SK-N-SH (cell line): ENCODE data around the gene DSCAM. TPM values are rescaled to one million over a fixed set of nuclear protein-coding genes. Genes with fewer than 3 reads are reported as not detected.

ENCODE experiments used
- CTCF ChIA-PET: fragments of 300-600, 350-600 bp; formaldehyde crosslinking; extraction: SDS; loops from one replicate; lab custom pipeline; 2021; lab: Yijun Ruan, JAX
- POLR2A ChIA-PET: fragments of 350-600 bp; sonication (Branson Sonifier 250); formaldehyde crosslinking; extraction: SDS; loops from one replicate; lab custom pipeline; 2020; ENCODE audit warnings: antibody characterized with exemption, inconsistent platforms; lab: Yijun Ruan, JAX
- DNase-seq: peaks from one replicate; pipeline ENCODE4 v3.0.0; 2012
- H2AFZ ChIP-seq: fragments of 200-600 bp; sonication (generic); 2 replicates; pipeline ENCODE4 v1.8.1; 2016; ENCODE audit warnings: antibody characterized with exemption, mild to moderate bottlenecking, low read depth
- H3F3A ChIP-seq: fragments of 200-600 bp; sonication (generic); replicated peaks from 2 replicates; pipeline ENCODE3; 2016; ENCODE audit warnings: antibody characterized with exemption, mild to moderate bottlenecking; ENCODE audit not compliant: insufficient read depth
- H3K27ac ChIP-seq, 2 experiments: fragments of 200-500 bp in 1 of 2; fragments of 200-600 bp in 1 of 2; sonication (Bioruptor generic) in 1 of 2; sonication (generic), shearing (Covaris generic) in 1 of 2; 2 replicates each; pipeline versions ENCODE4 v1.5.1 to v1.6.1; 2014 to 2016; ENCODE audit warnings: low read depth in 2 of 2, inconsistent platforms in 1 of 2, low read length in 1 of 2, mild to moderate bottlenecking in 1 of 2, mixed read lengths in 1 of 2
- H3K27me3 ChIP-seq: fragments of 200-600 bp; sonication (generic), shearing (Covaris generic); 2 replicates; pipeline ENCODE4 v1.6.1; 2016; ENCODE audit warnings: mixed run types; ENCODE audit not compliant: insufficient read depth
- H3K36me3 ChIP-seq, 2 experiments: fragments of 200-500 bp in 1 of 2; fragments of 200-600 bp in 1 of 2; sonication (Bioruptor generic) in 1 of 2; sonication (generic) in 1 of 2; replicated peaks in 1 of 2; 2 replicates each; pipeline versions ENCODE3 to v1.5.1; 2014 to 2016; ENCODE audit warnings: low read length in 1 of 2, mild to moderate bottlenecking in 1 of 2; ENCODE audit not compliant: insufficient read depth in 2 of 2, control insufficient read depth in 1 of 2
- H3K4me1 ChIP-seq, 2 experiments: fragments of 200-500 bp in 1 of 2; fragments of 200-600 bp in 1 of 2; sonication (Bioruptor generic) in 1 of 2; sonication (generic), shearing (Covaris generic) in 1 of 2; 2 replicates each; pipeline versions ENCODE4 v1.5.1 to v1.6.1; 2014 to 2016; ENCODE audit warnings: low read depth in 1 of 2, low read length in 1 of 2, mixed run types in 1 of 2; ENCODE audit not compliant: insufficient read depth in 2 of 2, control insufficient read depth in 1 of 2
- H3K4me2 ChIP-seq: fragments of 200-600 bp; sonication (generic), shearing (Covaris generic); 2 replicates; pipeline ENCODE4 v1.6.1; 2017; ENCODE audit warnings: mixed run types
- H3K4me3 ChIP-seq, 2 experiments: fragments of 200-500 bp in 1 of 2; fragments of 200-600 bp in 1 of 2; sonication (Bioruptor generic) in 1 of 2; sonication (generic), shearing (Covaris generic) in 1 of 2; 2 replicates each; pipeline versions ENCODE4 v1.5.1 to v1.8.1; 2014 to 2016; ENCODE audit warnings: low read depth in 2 of 2, inconsistent platforms in 1 of 2, low read length in 1 of 2, mild to moderate bottlenecking in 1 of 2, mixed read lengths in 1 of 2, moderate library complexity in 1 of 2
- H3K79me2 ChIP-seq: fragments of 200-600 bp; sonication (generic); 2 replicates; pipeline ENCODE4 v1.8.1; 2017; ENCODE audit warnings: mild to moderate bottlenecking; ENCODE audit not compliant: insufficient read depth
- H3K9ac ChIP-seq: fragments of 200-600 bp; sonication (generic); 2 replicates; pipeline ENCODE4 v1.6.1; 2017; ENCODE audit warnings: mixed run types
- H3K9me2 ChIP-seq: fragments of 200-600 bp; sonication (generic); 2 replicates; pipeline ENCODE4 v1.6.1; 2017; ENCODE audit warnings: mixed run types
- H3K9me3 ChIP-seq: fragments of 200-600 bp; sonication (generic); 2 replicates; pipeline ENCODE4 v1.6.1; 2017; ENCODE audit warnings: mixed run types, mild to moderate bottlenecking, moderate library complexity
- H4K20me1 ChIP-seq: fragments of 200-600 bp; sonication (generic); 2 replicates; pipeline ENCODE4 v1.6.1; 2017; ENCODE audit warnings: mild to moderate bottlenecking, mixed run types; ENCODE audit not compliant: insufficient read depth
- CHD2 ChIP-seq: fragments of 150-350 bp; IDR thresholded peaks from 2 replicates; pipeline ENCODE4 v1.6.1; 2018; ENCODE audit warnings: low read length; ENCODE audit not compliant: partially characterized antibody
- ELF1 ChIP-seq: IDR thresholded peaks from 2 replicates; pipeline ENCODE4 v1.4.0; 2012
- FOSL2 ChIP-seq: IDR thresholded peaks from 2 replicates; pipeline ENCODE4 v1.4.0; 2012; ENCODE audit warnings: low read depth, mild to moderate bottlenecking, moderate library complexity, borderline replicate concordance
- FOXJ3 ChIP-seq: sonication (generic); formaldehyde crosslinking; IDR thresholded peaks from 2 replicates; pipeline ENCODE4 v1.5.1; 2020; ENCODE audit warnings: mild to moderate bottlenecking, missing genetic modification reagents
- GABPA ChIP-seq: IDR thresholded peaks from 2 replicates; pipeline ENCODE4 v1.4.0; 2012; ENCODE audit warnings: low read depth, mild to moderate bottlenecking
- GATA2 ChIP-seq: sonication (generic); formaldehyde crosslinking; IDR thresholded peaks from 2 replicates; pipeline ENCODE4 v1.5.0; 2020; ENCODE audit warnings: mild to moderate bottlenecking, missing genetic modification reagents
- MEF2A ChIP-seq: IDR thresholded peaks from 2 replicates; pipeline ENCODE4 v1.4.0; 2012; ENCODE audit warnings: low read depth, borderline replicate concordance
- POLR2AphosphoS5 ChIP-seq: IDR thresholded peaks from 2 replicates; pipeline ENCODE4 v1.6.1; 2012; ENCODE audit warnings: low read depth, low read length
- RCOR1 ChIP-seq: fragments of 150-350 bp; IDR thresholded peaks from 2 replicates; pipeline ENCODE4 v1.6.1; 2017; ENCODE audit warnings: antibody characterized with exemption, low read length
- RXRA ChIP-seq: IDR thresholded peaks from 2 replicates; pipeline ENCODE4 v1.4.0; 2012; ENCODE audit warnings: low read depth, mild to moderate bottlenecking, borderline replicate concordance
- SIN3A ChIP-seq: IDR thresholded peaks from 2 replicates; pipeline ENCODE4 v1.6.1; 2012; ENCODE audit warnings: low read depth, mild to moderate bottlenecking, low read length, moderate library complexity, borderline replicate concordance
- TEAD4 ChIP-seq: IDR thresholded peaks from 2 replicates; pipeline ENCODE4 v1.4.0; 2012; ENCODE audit warnings: mild to moderate bottlenecking, borderline replicate concordance; ENCODE audit not compliant: insufficient read depth
- ZBTB33 ChIP-seq: IDR thresholded peaks from 2 replicates; pipeline ENCODE4 v1.4.0; 2012; ENCODE audit warnings: low read depth, borderline replicate concordance
- WGBS: methylation state at CpG from one replicate; pipeline ENCODE4 v1.1.6; 2017; ENCODE audit warnings: low lambda C conversion rate; 5-methylcytosine and 5-hydroxymethylcytosine counted together
- polyA plus RNA-seq, 3 experiments: library from polyadenylated mRNA; depleted of rRNA; stranded (reverse); fragments of >200 nt; gene quantifications; 2 replicates each; pipeline ENCODE4 v1.2.3, GENCODE V29; 2012
- TF ChIP-seq, protein P1 (sequence below): fragments of 200-600 bp; sonication (generic); IDR thresholded peaks from 2 replicates; pipeline ENCODE4 v1.6.1; 2017; ENCODE audit warnings: antibody characterized with exemption, mild to moderate bottlenecking, moderate library complexity
- TF ChIP-seq, protein P2 (sequence below): IDR thresholded peaks from 2 replicates; pipeline ENCODE4 v1.6.1; 2012; ENCODE audit warnings: mild to moderate bottlenecking, low read depth, low read length, moderate library complexity
- TF ChIP-seq, protein P3 (sequence below): IDR thresholded peaks from 2 replicates; pipeline ENCODE4 v1.4.0; 2012; ENCODE audit warnings: low read depth

Gene DSCAM
- polyA plus RNA-seq, 1 of the 3 experiments (the other 2 are of a cell fraction) = not detected

GRCh38 chr21:40080385-40080784, 766.6 kb downstream of the DSCAM start:
- Histone ChIP-seq H3K9me3 (no peaks in the 10 kb centered on the region), H3F3A (no peaks in the 10 kb centered on the region), H3K9ac (no peak overlapping the region), H4K20me1 (no peaks in the 10 kb centered on the region), H3K4me2 (no peak overlapping the region), H3K27me3 (no peaks in the 10 kb centered on the region), H3K79me2 (no peaks in the 10 kb centered on the region), H2AFZ (no peak overlapping the region), H3K36me3 (no peaks in the 10 kb centered on the region), H3K4me1 (no peaks in the 10 kb centered on the region), H3K9me2 (no peaks in the 10 kb centered on the region), H3K4me3 (no peak overlapping the region), H3K27ac (no peak overlapping the region)
- 13% methylated on average over 3 of the region's 3 CpGs for WGBS
- CTCF ChIA-PET = no interaction called here
- no peak for DNase-seq
- TF ChIP-seq TEAD4 (no peak), ELF1 (no peak), FOXJ3 (CRISPR knock-in tag) (no peak), ZBTB33 (no peak), FOSL2 (no peak), SIN3A (no peak), MEF2A (no peak)
- TF ChIP-seq, protein P1, sequence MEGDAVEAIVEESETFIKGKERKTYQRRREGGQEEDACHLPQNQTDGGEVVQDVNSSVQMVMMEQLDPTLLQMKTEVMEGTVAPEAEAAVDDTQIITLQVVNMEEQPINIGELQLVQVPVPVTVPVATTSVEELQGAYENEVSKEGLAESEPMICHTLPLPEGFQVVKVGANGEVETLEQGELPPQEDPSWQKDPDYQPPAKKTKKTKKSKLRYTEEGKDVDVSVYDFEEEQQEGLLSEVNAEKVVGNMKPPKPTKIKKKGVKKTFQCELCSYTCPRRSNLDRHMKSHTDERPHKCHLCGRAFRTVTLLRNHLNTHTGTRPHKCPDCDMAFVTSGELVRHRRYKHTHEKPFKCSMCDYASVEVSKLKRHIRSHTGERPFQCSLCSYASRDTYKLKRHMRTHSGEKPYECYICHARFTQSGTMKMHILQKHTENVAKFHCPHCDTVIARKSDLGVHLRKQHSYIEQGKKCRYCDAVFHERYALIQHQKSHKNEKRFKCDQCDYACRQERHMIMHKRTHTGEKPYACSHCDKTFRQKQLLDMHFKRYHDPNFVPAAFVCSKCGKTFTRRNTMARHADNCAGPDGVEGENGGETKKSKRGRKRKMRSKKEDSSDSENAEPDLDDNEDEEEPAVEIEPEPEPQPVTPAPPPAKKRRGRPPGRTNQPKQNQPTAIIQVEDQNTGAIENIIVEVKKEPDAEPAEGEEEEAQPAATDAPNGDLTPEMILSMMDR = no peak
- POLR2A ChIA-PET = no interaction called here

GRCh38 chr21:40074710-40075109, 772.2 kb downstream of the DSCAM start:
- Histone ChIP-seq H3K27ac (no peak overlapping the region), H2AFZ (no peak overlapping the region), H3K36me3 (no peaks in the 10 kb centered on the region), H3K9me2 (no peaks in the 10 kb centered on the region), H3K4me1 (no peaks in the 10 kb centered on the region), H3K79me2 (no peaks in the 10 kb centered on the region), H3F3A (no peaks in the 10 kb centered on the region), H3K4me3 (no peak overlapping the region), H3K27me3 (no peaks in the 10 kb centered on the region), H3K9me3 (no peaks in the 10 kb centered on the region), H4K20me1 (no peaks in the 10 kb centered on the region), H3K4me2 (no peak overlapping the region), H3K9ac (no peak overlapping the region)
- TF ChIP-seq, protein P2, sequence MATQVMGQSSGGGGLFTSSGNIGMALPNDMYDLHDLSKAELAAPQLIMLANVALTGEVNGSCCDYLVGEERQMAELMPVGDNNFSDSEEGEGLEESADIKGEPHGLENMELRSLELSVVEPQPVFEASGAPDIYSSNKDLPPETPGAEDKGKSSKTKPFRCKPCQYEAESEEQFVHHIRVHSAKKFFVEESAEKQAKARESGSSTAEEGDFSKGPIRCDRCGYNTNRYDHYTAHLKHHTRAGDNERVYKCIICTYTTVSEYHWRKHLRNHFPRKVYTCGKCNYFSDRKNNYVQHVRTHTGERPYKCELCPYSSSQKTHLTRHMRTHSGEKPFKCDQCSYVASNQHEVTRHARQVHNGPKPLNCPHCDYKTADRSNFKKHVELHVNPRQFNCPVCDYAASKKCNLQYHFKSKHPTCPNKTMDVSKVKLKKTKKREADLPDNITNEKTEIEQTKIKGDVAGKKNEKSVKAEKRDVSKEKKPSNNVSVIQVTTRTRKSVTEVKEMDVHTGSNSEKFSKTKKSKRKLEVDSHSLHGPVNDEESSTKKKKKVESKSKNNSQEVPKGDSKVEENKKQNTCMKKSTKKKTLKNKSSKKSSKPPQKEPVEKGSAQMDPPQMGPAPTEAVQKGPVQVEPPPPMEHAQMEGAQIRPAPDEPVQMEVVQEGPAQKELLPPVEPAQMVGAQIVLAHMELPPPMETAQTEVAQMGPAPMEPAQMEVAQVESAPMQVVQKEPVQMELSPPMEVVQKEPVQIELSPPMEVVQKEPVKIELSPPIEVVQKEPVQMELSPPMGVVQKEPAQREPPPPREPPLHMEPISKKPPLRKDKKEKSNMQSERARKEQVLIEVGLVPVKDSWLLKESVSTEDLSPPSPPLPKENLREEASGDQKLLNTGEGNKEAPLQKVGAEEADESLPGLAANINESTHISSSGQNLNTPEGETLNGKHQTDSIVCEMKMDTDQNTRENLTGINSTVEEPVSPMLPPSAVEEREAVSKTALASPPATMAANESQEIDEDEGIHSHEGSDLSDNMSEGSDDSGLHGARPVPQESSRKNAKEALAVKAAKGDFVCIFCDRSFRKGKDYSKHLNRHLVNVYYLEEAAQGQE = no peak
- TF ChIP-seq CHD2 (no peak), GATA2 (CRISPR knock-in tag) (no peak), TEAD4 (no peak), RCOR1 (no peak), RXRA (no peak), FOSL2 (no peak), POLR2AphosphoS5 (no peak), MEF2A (no peak), GABPA (no peak), FOXJ3 (CRISPR knock-in tag) (no peak), ELF1 (no peak)
- TF ChIP-seq, protein P3, sequence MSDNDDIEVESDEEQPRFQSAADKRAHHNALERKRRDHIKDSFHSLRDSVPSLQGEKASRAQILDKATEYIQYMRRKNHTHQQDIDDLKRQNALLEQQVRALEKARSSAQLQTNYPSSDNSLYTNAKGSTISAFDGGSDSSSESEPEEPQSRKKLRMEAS = no peak
- TF ChIP-seq, protein P1 = no peak
- WGBS = 46% methylated on average over 8 of the region's 8 CpGs
- ChIA-PET POLR2A (no interaction called here), CTCF (no interaction called here)
- no peak for DNase-seq
